ENCODE results near the gene UNC119.

Gene UNC119

DNA sequence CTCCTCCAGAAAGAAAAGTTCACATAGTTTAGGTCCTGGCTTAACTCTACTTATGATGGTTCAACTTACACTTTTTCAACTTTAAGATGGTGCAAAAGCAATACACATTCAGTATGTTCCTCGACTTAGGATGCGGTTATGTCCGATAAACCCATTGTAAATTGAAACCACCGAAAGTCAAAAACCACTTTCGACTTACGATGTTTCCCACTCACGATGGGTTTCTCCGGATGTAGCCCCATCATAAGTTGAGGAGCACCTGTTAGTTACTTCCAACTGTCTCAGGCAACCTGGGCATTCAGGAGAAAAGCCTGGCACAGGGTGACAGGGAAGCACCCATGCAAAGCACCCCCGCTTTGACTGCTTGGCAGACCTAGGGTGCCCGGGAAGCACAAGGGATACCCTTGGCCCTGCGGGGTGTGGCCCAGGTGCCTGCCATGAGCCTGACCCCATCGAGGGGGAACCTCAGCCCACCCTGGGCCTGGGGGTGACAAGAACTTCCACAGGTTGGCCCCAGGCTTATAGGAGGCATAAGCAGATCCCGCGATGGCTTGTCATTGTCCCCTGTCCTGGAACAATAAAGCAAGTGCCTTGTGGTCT lies 14.0 kb downstream of the UNC119 start:
- no peak overlapping the region for H3K27ac ChIP-seq
- TF ChIP-seq, protein P1, sequence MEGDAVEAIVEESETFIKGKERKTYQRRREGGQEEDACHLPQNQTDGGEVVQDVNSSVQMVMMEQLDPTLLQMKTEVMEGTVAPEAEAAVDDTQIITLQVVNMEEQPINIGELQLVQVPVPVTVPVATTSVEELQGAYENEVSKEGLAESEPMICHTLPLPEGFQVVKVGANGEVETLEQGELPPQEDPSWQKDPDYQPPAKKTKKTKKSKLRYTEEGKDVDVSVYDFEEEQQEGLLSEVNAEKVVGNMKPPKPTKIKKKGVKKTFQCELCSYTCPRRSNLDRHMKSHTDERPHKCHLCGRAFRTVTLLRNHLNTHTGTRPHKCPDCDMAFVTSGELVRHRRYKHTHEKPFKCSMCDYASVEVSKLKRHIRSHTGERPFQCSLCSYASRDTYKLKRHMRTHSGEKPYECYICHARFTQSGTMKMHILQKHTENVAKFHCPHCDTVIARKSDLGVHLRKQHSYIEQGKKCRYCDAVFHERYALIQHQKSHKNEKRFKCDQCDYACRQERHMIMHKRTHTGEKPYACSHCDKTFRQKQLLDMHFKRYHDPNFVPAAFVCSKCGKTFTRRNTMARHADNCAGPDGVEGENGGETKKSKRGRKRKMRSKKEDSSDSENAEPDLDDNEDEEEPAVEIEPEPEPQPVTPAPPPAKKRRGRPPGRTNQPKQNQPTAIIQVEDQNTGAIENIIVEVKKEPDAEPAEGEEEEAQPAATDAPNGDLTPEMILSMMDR (IDR thresholded peaks at IDR 0.05): no peak
- TF ChIP-seq ZFX (IDR thresholded peaks at IDR 0.05; ENCODE audit: borderline replicate concordance): no peak

DNA sequence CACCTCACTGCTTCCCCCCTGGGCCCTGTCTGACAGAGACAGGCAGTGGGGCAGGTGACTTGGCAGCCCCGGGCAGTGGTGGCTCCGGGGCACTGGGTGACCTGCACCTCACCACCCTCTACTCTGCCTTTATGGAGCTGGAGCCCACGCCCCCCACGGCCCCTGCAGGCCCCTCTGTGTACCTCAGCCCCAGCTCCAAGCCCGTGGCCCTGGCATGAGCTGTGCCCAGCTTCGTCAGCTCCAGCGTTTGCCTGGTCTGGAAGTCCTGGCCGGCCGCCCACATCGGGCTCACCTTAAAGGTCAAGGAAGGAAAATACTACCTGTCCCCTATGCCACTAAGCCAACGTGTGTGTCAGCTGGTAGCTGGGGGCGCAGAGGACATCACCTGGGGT lies 15.2 kb downstream of the UNC119 start:
- H3K27ac ChIP-seq: no peak overlapping the region
- TF ChIP-seq ZFX (IDR thresholded peaks at IDR 0.05; ENCODE audit: borderline replicate concordance): no peak
- TF ChIP-seq, protein P1 (IDR thresholded peaks at IDR 0.05): no peak

DNA sequence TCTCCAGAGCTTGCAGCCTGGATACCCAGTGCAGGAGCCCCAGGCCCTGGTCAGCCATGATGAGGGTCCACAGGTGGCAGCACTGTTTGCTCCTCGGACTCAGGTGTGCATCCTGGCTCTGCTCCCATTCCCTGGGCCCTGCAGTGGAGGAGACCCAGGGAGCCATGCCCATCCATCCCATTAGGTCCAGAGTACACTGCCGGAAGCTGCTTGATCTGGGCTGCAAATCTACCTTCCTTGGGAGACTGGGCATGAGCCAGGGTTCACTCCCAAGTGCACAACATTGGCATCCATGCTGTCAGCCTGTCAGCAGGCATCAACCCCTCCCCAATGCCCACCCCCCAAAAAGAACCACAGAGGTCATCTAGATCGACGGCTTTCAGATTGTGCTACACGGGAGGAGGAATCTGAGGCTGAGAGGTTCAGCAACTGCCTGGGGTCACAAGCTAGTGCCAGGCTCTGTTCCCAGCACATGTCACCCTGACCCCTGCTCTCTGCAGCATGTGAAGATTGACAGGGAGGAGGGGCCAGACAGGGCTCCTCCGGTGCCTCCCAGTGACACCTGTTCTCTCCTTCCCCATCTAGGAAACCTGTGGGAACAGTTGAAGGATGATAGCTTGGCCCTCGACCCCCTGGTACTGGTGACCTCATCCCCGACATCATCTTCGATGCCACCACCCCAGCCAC lies 15.7 kb downstream of the UNC119 start:
- no peak for TF ChIP-seq ZFX (IDR thresholded peaks at IDR 0.05; ENCODE audit: borderline replicate concordance)
- TF ChIP-seq, protein P1 (IDR thresholded peaks at IDR 0.05): no peak
- H3K27ac ChIP-seq: peak overlapping the region; percentile 38; the same call in 1 of the 2 replicates

DNA sequence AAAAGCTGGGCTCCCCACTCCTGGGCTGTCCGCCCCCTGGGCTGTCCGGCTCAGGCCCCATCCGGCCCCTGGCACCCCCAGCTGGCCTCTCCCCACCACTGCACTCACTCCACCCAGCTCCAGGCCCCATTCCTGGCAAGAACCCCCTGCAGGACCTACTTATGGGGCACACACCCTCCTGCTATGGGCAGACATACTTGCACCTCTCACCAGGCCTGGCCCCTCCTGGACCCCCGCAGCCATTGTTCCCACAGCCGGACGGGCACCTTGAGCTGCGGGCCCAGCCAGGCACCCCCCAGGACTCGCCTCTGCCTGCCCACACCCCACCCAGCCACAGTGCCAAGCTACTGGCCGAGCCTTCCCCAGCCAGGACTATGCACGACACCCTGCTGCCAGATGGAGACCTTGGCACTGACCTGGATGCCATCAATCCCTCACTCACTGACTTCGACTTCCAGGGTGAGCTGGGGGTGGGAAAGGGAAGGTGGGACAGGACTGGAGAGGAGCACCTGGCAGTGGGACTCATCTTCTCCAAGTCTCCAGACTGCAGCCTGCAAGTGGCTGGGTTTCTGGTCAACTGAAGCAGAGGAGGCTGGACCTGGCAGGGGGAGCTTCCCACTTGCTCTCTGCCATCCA lies 17.6 kb downstream of the UNC119 start:
- TF ChIP-seq ZFX (IDR thresholded peaks at IDR 0.05; ENCODE audit: borderline replicate concordance): no peak
- TF ChIP-seq, protein P1 (IDR thresholded peaks at IDR 0.05): no peak

DNA sequence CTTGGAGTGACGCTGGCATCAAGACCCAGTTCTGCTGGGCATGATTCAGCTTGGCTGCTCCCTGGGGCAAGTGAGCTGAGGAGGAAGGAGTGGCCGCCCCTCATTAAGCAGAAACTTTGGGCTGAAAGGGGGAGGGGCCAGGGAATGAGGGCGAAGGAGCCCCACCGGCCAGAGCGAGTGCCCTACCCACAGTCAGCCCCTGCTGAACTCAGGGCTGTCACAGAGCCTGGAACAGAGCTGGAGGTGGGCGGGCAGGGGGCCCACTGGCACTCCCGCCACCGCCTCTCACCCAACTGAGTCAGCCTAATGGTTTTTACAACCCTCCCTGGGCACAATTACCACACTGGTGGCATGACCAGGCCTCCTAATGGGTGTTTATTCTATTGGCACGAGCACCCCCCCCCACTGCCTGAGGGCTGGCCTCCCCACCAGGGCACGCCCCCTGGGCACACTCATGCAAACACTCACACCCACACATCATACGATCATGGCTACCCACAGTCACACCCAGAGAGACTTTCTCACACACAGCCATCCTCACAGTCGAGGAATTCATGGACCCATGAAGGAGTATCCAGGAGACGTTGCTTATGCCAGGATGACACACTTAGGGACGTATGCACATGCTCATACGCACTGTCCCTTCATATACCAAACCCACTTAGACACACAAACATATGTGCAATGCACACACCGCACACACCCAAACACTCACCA lies 19.2 kb downstream of the UNC119 start:
- no peak overlapping the region for H3K27ac ChIP-seq
- no peak for TF ChIP-seq ZFX (IDR thresholded peaks at IDR 0.05; ENCODE audit: borderline replicate concordance)
- TF ChIP-seq, protein P1 (IDR thresholded peaks at IDR 0.05): no peak

More for the DNA sequence above, 17.6 kb downstream of the UNC119 start:
- H3K27ac ChIP-seq: peak overlapping the region; percentile 38; the same call in 1 of the 2 replicates

DNA sequence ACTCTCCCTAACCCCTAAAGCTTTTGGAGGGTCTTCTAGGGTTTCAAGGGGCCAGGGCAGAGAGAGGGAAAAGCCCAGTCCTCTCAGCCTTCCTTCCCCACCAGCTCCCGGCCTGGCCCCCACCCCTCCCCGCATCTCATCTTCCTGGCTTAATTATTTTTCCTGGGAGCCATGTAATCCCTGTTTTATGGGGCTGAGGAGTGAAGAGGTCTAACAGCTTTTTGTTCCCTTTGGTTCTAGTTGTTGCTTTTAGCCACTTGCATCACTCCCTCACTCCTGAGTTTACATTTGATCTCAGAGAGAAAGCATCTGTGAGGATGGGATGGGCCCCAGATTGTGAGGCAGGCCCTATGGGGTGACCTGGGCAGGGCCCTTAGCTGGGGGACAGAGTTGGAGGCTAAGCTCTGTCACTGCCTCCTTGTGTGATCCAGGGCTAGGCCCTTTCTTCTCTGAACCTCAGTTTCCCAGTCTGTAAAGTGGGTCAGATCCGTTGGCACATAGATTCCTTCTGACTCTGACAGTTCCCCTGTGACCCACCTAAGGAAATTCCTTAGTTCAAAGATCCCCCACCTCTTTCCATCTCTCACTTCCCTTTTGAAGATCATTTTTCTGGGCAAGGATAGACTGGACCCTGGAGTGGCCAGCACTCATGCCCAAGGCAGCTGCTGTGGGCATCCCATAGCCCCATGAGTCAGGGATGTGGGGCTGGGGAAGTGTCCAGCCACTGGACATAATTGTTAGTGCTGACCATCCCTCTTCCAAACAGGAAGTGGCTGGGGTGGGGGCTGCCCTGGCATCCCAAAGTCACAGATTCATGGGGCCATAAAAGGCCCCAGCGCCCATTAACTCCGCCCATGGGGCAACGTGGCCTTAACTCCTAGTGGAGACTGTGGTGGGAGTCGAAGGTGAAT lies 20.1 kb downstream of the UNC119 start:
- TF ChIP-seq ZFX (IDR thresholded peaks at IDR 0.05; ENCODE audit: borderline replicate concordance): no peak
- TF ChIP-seq, protein P1 (IDR thresholded peaks at IDR 0.05): no peak
- no peak overlapping the region for H3K27ac ChIP-seq
